NCI-H128 (cell line): ENCODE data around the gene FNIP2.
"Not testable (repeated sequence)": the region's sequence is repeated elsewhere in the genome, so short reads cannot be mapped to it uniquely, and the experiment has no call there.

Source experiments
- DNase-seq: peaks from one replicate; lab custom pipeline; 2025; ENCODE audit not compliant: unreplicated experiment; lab: John Stamatoyannopoulos, UW

The FNIP2 gene

DNA sequence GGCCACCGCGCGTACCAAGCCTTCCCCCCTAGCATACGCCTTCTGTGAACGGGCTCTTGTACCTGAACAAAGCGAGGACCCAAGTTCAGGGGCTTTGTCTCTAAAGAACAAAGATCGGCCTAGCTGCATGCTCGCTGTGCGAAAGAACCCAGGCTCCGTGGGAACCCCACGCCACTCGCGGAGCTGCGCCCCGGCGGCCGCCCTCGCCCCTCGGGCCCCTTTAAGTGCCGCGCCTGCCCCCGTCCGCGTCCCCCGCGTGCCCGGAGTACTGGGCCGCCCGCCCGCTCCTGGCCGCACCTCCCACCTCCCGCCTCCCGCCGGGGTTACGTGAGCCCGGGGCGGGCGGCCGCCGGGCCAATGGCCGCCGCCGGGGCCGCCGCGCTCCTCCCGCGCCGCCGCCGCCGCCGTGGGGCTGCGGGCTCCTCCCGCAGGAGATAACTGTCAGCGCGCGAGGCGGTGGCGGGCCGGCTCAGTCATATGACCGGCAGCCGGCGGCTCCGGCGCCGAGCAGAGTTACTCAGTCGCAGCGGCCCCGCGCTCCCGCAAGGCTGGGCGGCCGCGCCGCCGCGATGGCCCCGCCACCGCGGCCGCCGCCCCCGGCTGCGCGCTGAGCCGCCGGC, at the start of gene FNIP2:
TSS of gene FNIP2 (plus strand) at position 472 of the 620 bp plus-strand sequence. CDS start 187 bp downstream, outside the sequence.
- peak; percentile 13 for DNase-seq

DNA sequence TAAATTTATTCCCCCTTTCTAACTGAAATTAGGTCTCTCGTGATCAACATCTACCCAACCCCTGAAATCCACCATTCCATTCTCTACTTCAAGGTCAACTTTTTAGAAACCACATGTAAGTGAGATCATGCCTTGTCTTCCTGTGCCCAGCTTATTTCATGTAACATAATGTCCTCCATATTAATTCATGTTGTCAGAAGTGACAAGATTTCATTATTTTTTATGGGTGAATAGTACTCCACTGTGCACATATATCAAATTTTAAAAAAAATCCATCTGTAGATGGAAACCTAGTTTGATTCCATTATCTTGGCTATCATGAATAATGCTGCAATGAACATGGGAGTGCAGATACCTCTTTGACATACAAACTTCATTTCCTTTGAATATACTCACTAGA, 47.1 kb upstream of the FNIP2 start:
- no peak for DNase-seq

- no peak for DNase-seq
Observed at GRCh38 chr4:158722291-158722916, 46.4 kb upstream of the FNIP2 start.

- peak; percentile 20 for DNase-seq
Observed at GRCh38 chr4:158722917-158723793, 45.7 kb upstream of the FNIP2 start, which contains the start of gene PPID. PPID (minus strand) TSS chr4:158723396; CDS start chr4:158723288, 108 bp downstream.

DNA sequence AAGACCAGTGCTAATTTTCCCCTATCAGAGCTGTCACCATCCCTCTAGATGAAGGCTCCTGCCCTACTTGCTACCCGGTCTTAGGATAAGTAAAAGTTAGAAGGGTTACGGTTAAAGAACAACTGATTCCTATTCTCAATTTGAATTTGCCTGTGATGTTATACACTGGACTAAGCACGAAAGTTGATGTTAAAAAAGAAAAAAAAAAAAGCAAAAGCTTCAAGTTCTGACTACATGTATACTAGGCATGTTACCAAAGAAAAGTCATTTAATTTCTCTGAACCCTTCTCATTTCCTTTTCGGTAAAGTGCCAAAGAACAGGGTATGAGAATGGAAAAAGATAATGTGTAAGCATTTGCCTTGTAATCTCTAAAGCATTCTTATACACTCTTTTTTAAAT, 44.2 kb upstream of the FNIP2 start:
- DNase-seq, result no peak

DNA sequence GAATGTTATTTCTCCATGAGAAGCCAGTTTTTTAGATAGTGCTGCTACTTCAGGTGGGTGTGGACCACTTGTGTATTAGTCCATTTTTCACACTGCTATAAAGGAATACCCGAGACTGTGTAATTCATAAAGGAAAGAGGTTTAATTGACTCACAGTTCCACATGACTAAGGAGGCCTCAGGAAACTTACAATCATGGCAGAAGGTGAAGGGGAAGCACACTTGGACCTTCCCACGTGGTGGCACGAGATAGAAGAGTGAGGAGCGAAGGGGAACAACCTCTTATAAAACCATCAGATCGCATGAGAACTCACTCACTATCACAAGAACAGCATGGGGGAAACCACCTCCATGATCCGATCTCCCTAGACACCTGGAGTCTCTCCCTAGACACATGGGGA, 42.2 kb upstream of the FNIP2 start:
- DNase-seq, result no peak

DNA sequence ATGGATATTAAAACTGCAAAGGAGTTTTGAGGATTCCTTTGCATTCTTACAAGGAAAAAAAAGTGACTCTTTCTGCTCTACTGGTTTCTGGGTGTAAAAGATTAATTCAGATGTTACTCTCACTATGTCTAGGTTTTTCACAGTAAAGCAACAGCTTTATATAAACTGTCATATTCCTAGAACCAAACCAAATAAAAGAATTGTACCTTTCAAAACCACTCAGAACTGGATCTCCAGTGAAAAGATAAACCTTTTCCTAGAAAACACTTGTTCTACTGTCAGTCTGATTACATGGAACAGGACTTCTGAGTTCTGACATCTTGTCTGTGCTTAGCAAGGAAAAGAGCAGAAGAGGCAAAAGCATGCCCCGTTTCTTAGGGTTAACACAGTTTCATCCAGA, 40.6 kb upstream of the FNIP2 start:
- DNase-seq, result no peak

DNA sequence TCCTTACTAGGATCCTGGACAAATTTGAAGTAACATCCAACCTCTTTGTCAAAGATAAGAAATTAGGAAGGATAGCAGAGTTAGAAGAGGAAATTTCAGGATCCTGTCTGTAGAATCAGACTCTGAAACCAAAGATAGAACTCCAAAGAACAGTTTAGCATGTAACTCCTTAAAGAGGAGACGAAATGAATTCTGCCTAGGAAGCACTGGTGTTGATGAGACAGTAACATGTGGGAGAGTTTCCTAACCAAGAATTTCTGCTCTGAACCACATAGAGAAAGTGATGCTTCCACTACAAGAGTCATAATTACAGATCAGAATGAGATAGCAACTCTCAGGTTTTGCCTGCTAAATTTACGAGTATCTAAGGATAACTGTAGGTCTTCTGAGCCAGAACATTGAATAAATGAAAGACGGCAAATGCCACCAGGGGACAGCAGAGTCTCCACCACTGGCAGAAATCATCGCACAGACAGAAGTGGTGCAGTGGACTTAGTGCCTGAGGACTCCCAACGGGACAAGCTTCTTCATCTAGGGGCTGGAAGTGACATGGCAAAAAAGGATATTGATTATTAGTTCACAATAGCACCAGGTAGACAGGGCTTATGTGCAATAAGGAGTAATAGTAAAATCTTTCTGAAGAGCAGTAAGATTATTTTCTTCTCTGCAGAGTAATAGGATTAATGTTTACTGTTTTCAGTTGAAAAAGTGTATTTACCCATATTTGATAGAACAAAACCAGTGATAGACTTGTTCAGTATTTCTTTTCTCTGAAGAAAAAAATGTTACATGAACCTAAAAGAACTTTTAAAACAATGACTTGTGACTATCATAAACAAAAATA, 38.9 kb upstream of the FNIP2 start:
- DNase-seq, result no peak

GRCh38 chr4:158738866-158739265, 30.0 kb upstream of the FNIP2 start:
- no peak for DNase-seq

- no peak for DNase-seq
Observed at GRCh38 chr4:158739600-158739999, 29.2 kb upstream of the FNIP2 start.

DNA sequence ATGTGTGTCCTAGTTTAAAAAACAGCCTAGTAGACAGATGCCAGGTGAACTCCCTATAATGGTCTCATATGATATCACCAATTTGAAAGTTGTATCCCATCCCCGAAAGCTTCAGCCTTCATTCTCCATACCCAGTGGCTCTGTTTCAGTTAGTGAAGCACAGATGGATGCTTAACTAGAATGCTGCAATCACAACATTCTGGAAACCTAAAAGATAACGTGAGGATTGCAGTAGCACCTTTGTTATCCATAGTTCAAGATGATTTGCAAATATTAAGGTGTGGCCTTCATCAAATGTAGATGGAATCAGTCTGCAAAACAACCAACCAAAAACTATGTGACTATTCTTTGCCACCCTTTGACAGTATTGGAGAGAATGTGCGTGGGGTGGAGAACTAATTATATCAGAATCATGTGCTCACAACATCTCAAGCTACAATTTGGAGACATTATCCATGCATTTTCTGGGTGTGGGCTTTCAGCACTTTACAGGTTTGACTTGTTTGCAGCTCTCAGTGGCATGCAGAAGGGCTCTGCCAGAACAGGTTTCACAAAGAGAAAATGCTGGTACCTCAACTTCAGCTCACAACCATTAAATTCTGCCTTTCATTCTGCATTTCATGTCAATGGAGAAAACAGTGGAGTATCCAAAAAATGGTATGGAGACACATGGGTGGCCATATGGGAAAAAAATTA, 27.4 kb upstream of the FNIP2 start:
- no peak for DNase-seq

DNA sequence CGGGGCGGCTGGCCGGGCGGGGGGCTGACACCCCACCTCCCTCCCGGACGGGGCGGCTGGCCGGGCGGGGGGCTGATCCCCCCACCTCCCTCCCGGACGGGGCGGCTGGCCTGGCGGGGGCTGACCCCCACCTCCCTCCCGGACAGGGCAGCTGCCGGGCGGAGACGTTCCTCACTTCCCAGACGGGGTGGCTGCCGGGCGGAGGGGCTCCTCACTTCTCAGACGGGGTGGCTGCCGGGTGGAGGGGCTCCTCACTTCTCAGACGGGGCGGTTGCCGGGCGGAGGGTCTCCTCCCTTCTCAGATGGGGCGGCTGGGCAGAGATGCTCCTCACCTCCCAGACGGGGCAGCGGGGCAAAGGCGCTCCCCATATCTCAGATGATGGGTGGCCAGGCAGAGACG, 22.3 kb upstream of the FNIP2 start:
- not testable (repeated sequence) for DNase-seq

DNA sequence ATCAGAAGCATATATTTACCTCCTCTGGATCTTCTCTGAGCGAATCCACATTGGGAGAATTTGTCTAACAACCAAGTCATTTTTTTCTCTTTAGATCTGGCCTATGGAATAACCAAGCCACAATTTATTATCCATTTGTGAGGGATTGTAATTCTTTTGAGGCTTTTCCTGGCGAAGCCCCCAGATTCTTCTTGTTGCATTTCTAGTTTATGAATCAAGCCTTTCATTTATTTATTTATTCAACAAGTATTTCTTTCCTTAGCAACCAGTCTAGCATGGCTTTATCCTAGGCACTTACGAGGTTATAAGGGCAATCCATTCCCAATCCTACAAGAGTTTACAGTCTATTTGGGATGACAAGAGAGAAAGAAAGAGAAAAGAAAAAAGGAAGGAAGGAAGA, 18.4 kb upstream of the FNIP2 start:
- DNase-seq, result no peak

GRCh38 chr4:158754385-158755180, 14.2 kb upstream of the FNIP2 start:
- no peak for DNase-seq

DNA sequence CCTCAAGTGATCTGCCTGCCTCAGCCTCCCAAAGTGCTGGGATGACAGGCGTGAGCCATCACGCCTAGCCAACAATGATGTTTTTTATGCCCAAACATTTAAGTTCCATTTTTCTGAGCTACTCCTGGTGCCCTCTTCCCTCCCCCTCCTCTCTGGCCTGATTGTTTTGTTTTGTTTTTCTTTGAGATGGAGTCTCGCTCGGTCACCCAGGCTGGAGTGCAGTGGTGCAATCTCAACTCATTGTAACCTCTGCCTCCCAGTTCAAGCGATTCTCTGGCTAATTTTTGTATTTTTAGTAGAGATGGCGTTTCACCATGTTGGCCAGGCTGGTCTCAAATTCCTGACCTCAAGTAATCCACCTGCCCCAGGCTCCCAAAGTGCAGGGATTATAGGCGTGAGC, 13.0 kb upstream of the FNIP2 start:
- not testable (repeated sequence) for DNase-seq

GRCh38 chr4:158756588-158756987, 12.2 kb upstream of the FNIP2 start:
- no peak for DNase-seq

- no peak for DNase-seq
Observed at GRCh38 chr4:158758142-158758541, 10.7 kb upstream of the FNIP2 start.

DNA sequence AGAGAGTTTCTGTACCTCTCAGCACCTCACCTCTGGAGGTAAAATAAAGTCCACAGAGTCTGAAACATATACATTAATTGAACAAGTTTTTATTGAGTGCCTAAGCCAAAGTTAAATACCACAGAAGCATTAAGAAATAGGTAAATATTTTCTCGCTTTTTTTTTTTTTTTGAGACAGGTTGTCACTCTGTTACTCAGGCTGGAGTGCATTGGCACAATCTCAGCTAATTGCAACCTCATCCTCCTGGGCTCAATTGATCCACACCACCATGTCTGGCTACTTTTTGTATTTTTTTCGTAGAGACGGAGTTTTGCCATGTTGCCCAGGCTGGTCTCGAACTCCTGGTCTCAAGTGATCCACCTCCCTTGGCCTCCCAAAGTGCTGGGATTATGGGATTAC, 10.1 kb upstream of the FNIP2 start:
- DNase-seq, result no peak

DNA sequence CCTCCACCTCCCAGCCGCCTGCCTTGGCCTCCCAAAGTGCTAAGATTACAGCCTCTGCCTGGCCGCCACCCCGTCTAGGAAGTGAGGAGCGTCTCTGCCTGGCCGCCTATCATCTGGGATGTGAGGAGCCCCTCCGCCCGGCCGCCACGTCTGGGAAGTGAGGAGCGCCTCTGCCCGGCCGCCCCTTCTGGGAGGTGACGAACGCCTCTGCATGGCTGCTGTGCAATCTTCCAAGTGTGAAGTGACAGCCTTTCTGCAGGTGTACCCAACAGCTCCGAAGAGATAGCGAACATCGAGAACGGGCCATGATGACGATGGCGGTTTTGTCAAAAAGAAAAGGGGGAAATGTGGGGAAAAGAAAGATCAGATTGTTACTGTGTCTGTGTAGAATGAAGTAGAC, 9.3 kb upstream of the FNIP2 start:
- not testable (repeated sequence) for DNase-seq

- DNase-seq, result no peak
Observed at GRCh38 chr4:158760866-158761265, 8.0 kb upstream of the FNIP2 start.
